KOPT-K1 (cell line): ENCODE results near the gene TTF2.
"Not testable (repeated sequence)": the region's sequence is repeated elsewhere in the genome, so short reads cannot be mapped to it uniquely, and the experiment has no call there.

Source experiments
- H3K27ac ChIP-seq: fragments of 200-600 bp; sonication (generic); 2 replicates; pipeline ENCODE4 v1.5.1; 2016; ENCODE audit warnings: antibody characterized with exemption, mild to moderate bottlenecking, low read depth, low read length; ENCODE audit not compliant: poor library complexity, severe bottlenecking
- H3K36me3 ChIP-seq: fragments of 200-600 bp; sonication (generic); 2 replicates; pipeline ENCODE4 v1.5.1; 2017; ENCODE audit warnings: antibody characterized with exemption, mild to moderate bottlenecking, low read length, moderate library complexity; ENCODE audit not compliant: insufficient read depth
- H3K9me3 ChIP-seq: fragments of 200-600 bp; sonication (generic); 2 replicates; pipeline ENCODE4 v1.5.1; 2017; ENCODE audit warnings: antibody characterized with exemption, low read length, mild to moderate bottlenecking; ENCODE audit not compliant: insufficient read depth, poor library complexity, severe bottlenecking

TTF2 gene

GRCh38 chr1:117137281-117137855, 77.2 kb downstream of the TTF2 start:
- Histone ChIP-seq H3K36me3 (no peaks in the 10 kb centered on the region), H3K27ac (no peak overlapping the region), H3K9me3 (no peaks in the 10 kb centered on the region)

GRCh38 chr1:117138106-117138505, 78.0 kb downstream of the TTF2 start:
- no peaks in the 10 kb centered on the region for H3K9me3 ChIP-seq
- H3K36me3 ChIP-seq: no peaks in the 10 kb centered on the region
- no peak overlapping the region for H3K27ac ChIP-seq

DNA sequence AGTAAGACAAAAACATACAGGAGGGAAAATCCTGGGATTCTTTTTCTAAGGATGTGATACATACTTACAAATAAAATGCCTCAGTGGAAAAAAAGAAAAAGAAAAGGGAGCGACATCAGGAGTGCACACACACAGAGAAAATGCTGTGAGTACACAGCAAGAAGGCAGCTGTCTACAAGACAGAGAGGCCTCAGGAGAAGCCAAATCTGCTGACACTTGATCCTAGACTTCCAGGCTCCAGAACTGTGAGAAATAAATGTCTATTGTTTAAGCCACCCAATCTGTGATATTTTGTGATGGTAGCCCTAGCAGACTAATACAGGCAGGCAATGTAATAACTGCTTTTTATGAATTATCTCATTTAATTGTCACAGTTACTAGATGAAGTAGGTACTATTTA, 78.4 kb downstream of the TTF2 start:
- Histone ChIP-seq H3K9me3 (no peaks in the 10 kb centered on the region), H3K36me3 (no peaks in the 10 kb centered on the region), H3K27ac (no peak overlapping the region)

GRCh38 chr1:117142200-117142599, 82.1 kb downstream of the TTF2 start:
- H3K27ac ChIP-seq: no peak overlapping the region
- no peaks in the 10 kb centered on the region for H3K36me3 ChIP-seq
- H3K9me3 ChIP-seq: no peaks in the 10 kb centered on the region

DNA sequence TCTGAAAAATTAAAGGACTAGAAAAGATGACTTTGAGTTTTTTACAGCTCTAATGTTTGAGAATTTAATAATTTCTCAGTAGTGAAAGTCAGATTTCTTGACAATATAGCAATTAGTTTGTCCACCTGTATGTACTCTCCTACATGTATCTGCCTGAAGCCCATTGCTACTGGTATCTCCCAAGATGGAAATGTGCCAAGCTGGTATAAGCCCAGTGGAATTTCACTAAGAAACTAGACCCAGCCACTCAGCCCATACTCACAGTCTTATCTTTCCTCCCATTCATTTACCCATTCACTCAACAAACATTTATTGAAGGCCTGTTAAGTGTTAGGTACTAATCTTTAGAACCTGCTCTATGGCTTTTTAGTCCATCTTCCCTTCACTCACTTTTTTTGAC, 83.0 kb downstream of the TTF2 start:
- Histone ChIP-seq H3K9me3 (no peaks in the 10 kb centered on the region), H3K36me3 (no peaks in the 10 kb centered on the region), H3K27ac (no peak overlapping the region)

GRCh38 chr1:117143871-117144270, 83.7 kb downstream of the TTF2 start:
- Histone ChIP-seq H3K36me3 (no peaks in the 10 kb centered on the region), H3K9me3 (no peaks in the 10 kb centered on the region), H3K27ac (no peak overlapping the region)

- Histone ChIP-seq H3K9me3 (no peaks in the 10 kb centered on the region), H3K27ac (no peak overlapping the region)
These were observed 85.9 kb downstream of the TTF2 start for GRCh38 chr1:117146072-117146471.

GRCh38 chr1:117146575-117147340, 86.6 kb downstream of the TTF2 start:
- no peaks in the 10 kb centered on the region for H3K36me3 ChIP-seq
- H3K9me3 ChIP-seq: peaks cover 5% of the 10 kb centered on the region
- no peak overlapping the region for H3K27ac ChIP-seq

More at GRCh38 chr1:117146072-117146471, 85.9 kb downstream of the TTF2 start:
- no peaks in the 10 kb centered on the region for H3K36me3 ChIP-seq

DNA sequence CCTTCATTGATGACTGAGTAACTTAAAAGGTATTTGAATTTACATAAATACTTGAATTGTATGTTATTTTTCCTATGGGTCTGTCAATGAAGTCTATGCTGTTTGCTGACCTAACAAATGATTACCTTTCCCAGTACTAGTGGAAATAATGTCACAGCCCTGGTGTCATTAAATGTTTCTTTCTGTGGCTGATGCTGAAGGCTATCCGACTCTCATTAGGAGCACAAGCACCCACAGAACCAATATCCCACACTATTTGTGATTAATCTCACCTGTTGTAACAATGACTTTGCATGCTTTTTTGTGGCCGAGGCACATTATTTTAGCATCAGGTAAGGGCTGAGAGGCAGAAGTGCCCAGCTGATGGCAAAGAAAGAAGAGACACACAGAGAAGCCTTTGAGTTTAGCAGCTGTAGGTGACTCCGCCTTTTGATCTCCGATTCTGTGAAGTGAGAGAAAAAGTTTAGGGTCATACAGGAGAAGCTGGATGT, 87.3 kb downstream of the TTF2 start:
- no peaks in the 10 kb centered on the region for H3K36me3 ChIP-seq
- no peak overlapping the region for H3K27ac ChIP-seq
- H3K9me3 ChIP-seq: peaks cover 7% of the 10 kb centered on the region

GRCh38 chr1:117147856-117148588, 87.9 kb downstream of the TTF2 start:
- no peak overlapping the region for H3K27ac ChIP-seq
- H3K36me3 ChIP-seq: no peaks in the 10 kb centered on the region
- peaks cover 7% of the 10 kb centered on the region for H3K9me3 ChIP-seq

DNA sequence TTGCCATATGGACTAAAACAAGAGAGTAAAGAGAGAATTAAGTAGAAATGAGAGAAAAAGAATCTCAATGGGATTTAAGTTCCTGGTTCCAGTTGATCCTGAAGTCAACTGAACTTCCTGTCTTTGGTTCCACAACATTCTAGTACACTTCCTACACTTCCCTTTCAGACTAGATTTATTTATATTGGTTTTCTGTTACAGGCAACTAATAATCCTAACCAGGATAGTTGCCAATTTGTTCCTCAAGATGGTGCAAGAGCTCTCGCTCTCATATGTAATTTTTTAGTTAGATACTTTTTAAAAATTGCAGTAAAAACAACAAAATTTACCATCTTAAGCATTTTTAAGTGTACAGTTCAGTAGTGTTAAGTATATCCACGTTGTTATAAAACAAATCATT, 90.2 kb downstream of the TTF2 start:
- H3K27ac ChIP-seq: no peak overlapping the region
- H3K9me3 ChIP-seq: peaks cover 7% of the 10 kb centered on the region

DNA sequence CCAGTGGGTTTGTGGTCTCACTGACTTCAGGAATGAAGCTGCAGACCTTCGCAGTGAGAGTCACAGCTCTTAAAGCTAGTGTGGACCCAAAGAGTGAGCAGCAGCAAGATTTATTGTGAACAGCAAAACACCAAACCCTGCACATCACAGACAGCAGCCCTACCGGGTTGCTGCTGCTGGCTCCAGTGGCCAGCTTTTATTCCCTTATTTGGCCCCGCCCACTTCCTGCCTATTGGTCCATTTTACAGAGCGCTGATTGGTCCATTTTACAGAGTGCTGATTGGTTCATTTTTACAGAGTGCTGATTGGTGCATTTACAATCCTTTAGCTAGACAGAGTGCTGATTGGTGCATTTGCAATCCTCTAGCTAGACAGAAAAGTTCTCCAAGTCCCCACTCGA, 91.2 kb downstream of the TTF2 start:
- H3K9me3 ChIP-seq, H3K27ac ChIP-seq, H3K36me3 ChIP-seq: not testable (repeated sequence)

More for the DNA sequence above, 90.2 kb downstream of the TTF2 start:
- H3K36me3 ChIP-seq: no peaks in the 10 kb centered on the region
